NB4 (cell line): ENCODE data around the gene MIEF1.
"Not testable (repeated sequence)": the region's sequence is repeated elsewhere in the genome, so short reads cannot be mapped to it uniquely, and the experiment has no call there.

Source experiments
- DNase-seq: peaks from one replicate; pipeline ENCODE4 v3.0.0; 2010; ENCODE audit warnings: low read depth
- H3K4me3 ChIP-seq: one replicate; pipeline ENCODE4 v1.5.1; 2011; ENCODE audit warnings: mild to moderate bottlenecking, low read depth, low read length, moderate library complexity
- CTCF ChIP-seq: IDR thresholded peaks from one replicate; pipeline ENCODE4 v1.5.1; 2012; ENCODE audit warnings: low read depth, low read length
- MAX ChIP-seq: IDR thresholded peaks from 2 replicates; pipeline ENCODE4 v1.6.1; 2011; ENCODE audit warnings: low read depth, low read length
- MYC ChIP-seq: IDR thresholded peaks from 2 replicates; pipeline ENCODE4 v1.6.1; 2011; ENCODE audit warnings: low read depth, low read length
- POLR2A ChIP-seq: IDR thresholded peaks from 2 replicates; pipeline ENCODE4 v1.6.1; 2011; ENCODE audit warnings: mild to moderate bottlenecking; ENCODE audit not compliant: insufficient read length; ENCODE audit errors: extremely low read depth

MIEF1 gene

GRCh38 chr22:39520226-39521105, 18.4 kb downstream of the MIEF1 start, which contains the start of gene ATF4:
ATF4 (plus strand) TSS chr22:39520562; CDS start chr22:39521446, 884 bp downstream.
- peak; percentile 79 for TF ChIP-seq MAX
- peak; percentile 93 for TF ChIP-seq MYC
- TF ChIP-seq POLR2A: peak; percentile 81
- TF ChIP-seq CTCF: no peak
- H3K4me3 ChIP-seq: peak within 1 kb of the TSS; percentile 98
- peak; percentile 82 for DNase-seq

- not testable (repeated sequence) for DNase-seq
- H3K4me3 ChIP-seq: peak overlapping the region; percentile 98
These were observed 19.2 kb downstream of the MIEF1 start for GRCh38 chr22:39521106-39521885.

- H3K4me3 ChIP-seq: peak overlapping the region; percentile 98
- DNase-seq: not testable (repeated sequence)
These were observed 20.0 kb downstream of the MIEF1 start for GRCh38 chr22:39522091-39522490.

- H3K4me3 ChIP-seq: peak overlapping the region; percentile 98
- TF ChIP-seq POLR2A (peak; percentile 16), MYC (no peak), MAX (no peak), CTCF (no peak)
- no peak for DNase-seq
These were observed 20.6 kb downstream of the MIEF1 start for GRCh38 chr22:39522567-39523300.

- TF ChIP-seq MAX (no peak), POLR2A (no peak), CTCF (no peak), MYC (no peak)
- no peak for DNase-seq
- no peak overlapping the region for H3K4me3 ChIP-seq
These were observed 22.1 kb downstream of the MIEF1 start for GRCh38 chr22:39524089-39524752.

- TF ChIP-seq MYC (no peak), CTCF (no peak), MAX (no peak), POLR2A (no peak)
- DNase-seq: no peak
- H3K4me3 ChIP-seq: peak overlapping the region; percentile 11
These were observed 22.9 kb downstream of the MIEF1 start for GRCh38 chr22:39524753-39525657.
